AG09309 (cell line): ENCODE measurements around the gene RXRG.

Experiments
- DNase-seq: peaks from one replicate; pipeline ENCODE4 v3.0.0-alpha.2; 2010; ENCODE audit warnings: low read depth
- H3K4me3 ChIP-seq: 2 replicates; pipeline ENCODE4 v1.5.1; 2011; ENCODE audit warnings: mild to moderate bottlenecking, low read depth, low read length, moderate library complexity; ENCODE audit not compliant: control insufficient read depth
- TF ChIP-seq, protein P1 (sequence below): IDR thresholded peaks from 2 replicates; pipeline ENCODE4 v1.5.1; 2011; ENCODE audit warnings: mild to moderate bottlenecking, low read depth, low read length, inconsistent platforms; ENCODE audit not compliant: insufficient read depth, control insufficient read depth; ENCODE audit errors: missing control alignments

Gene RXRG

DNA sequence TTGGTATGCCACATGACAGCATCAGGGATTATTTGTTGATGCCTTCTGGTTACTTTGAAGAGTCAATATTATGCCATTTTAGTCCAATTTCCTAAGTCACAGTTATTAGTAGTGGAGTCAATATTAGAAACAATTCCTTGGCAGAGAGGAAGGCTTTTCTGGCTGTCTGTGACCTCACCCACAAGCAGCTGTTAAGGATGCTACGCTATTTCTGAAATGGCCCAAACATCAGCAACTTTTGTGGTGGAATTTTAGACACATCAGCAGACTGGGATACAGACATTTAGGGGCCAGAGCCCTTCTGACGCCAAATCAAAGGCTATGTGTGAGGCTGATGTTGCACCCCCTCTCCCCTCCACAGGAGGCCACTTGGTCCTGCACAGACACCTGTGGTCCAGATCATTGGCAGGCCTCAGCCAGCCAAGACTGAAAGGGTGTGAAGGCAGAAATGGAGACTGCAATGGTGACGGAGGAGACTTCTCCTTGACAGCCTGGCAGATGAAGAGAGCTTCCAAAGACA is 9.2 kb upstream of the RXRG start:
- TF ChIP-seq, protein P1, sequence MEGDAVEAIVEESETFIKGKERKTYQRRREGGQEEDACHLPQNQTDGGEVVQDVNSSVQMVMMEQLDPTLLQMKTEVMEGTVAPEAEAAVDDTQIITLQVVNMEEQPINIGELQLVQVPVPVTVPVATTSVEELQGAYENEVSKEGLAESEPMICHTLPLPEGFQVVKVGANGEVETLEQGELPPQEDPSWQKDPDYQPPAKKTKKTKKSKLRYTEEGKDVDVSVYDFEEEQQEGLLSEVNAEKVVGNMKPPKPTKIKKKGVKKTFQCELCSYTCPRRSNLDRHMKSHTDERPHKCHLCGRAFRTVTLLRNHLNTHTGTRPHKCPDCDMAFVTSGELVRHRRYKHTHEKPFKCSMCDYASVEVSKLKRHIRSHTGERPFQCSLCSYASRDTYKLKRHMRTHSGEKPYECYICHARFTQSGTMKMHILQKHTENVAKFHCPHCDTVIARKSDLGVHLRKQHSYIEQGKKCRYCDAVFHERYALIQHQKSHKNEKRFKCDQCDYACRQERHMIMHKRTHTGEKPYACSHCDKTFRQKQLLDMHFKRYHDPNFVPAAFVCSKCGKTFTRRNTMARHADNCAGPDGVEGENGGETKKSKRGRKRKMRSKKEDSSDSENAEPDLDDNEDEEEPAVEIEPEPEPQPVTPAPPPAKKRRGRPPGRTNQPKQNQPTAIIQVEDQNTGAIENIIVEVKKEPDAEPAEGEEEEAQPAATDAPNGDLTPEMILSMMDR = no peak

DNA sequence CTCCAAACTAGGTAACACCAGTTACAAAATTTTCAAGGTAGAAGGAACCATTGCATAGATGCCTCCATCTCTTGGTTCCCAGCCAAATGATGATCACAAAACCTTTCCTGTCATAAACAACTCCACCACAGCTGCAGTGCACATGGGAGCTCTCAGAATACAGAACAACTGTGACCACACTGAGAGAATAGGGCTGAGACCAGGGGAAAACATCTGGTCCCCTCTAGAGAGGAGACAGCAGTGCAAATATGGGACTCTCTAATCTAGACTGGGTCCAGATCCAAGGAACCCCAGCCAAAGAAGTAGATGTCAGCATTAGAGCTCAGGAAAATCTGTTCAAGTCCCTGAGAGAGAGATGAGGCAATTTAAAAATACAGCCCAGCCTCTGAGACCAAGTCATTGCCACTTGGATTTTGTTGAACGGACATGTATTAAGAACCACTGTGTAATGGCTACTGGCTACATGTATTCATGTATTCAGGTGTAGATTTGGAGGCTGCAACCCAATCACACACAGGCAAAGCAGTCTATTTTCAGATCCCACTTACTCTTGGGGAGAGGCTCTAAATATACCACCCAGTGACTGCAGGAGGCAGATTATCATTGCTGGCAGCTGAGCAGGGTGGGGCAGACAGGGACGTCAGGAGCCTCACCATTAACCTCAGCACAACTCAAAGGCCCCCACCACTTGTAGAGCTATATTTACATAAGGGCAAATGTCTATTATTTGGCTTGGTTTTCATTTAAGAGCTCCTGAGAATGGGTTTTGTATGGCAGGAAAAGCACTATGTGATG is 7.6 kb upstream of the RXRG start:
- no peak for DNase-seq
- H3K4me3 ChIP-seq = no peak overlapping the region
- TF ChIP-seq, protein P1 = no peak

More for the DNA sequence above, 9.2 kb upstream of the RXRG start:
- no peak overlapping the region for H3K4me3 ChIP-seq
- DNase-seq = no peak

DNA sequence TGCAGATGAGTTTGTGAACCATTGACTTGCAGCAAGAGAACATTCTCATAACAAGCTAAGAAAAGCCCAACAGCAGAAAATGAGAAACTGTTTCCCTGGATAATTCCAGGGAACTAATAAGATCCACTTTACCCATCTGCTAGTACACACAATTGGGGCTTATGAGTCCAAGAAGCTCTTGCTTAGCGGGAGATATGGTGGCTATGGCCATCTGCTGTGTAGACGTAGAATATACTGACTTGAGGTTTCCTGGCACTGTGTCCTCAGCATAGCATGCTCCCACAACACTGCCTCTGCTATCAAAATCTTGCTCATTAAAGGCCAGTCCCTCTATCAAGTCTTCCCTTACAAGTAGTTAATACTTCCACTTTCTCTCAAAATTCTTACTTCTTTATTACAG is 6.8 kb upstream of the RXRG start:
- no peak overlapping the region for H3K4me3 ChIP-seq
- TF ChIP-seq, protein P1 = no peak
- DNase-seq = no peak

DNA sequence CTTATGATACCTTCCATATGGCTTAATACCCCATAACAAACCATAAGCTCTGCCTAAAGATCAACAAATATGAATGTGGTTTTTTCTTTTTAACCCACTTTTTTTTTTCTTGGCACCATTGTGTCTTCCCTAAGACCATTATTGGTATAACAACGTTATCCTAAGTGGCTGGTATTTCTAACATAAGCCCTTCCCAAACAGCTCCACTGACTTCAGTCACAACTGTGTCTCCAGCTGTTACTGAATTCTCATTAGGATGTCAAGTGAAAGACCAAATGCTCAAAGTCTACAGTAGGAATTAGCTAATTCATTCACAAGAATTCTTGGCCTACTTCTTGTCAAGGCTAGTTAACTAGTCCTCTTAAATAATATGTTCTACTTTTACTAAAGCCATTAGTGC is 4.2 kb upstream of the RXRG start:
- H3K4me3 ChIP-seq = no peak overlapping the region
- TF ChIP-seq, protein P1 = no peak
- DNase-seq = no peak

DNA sequence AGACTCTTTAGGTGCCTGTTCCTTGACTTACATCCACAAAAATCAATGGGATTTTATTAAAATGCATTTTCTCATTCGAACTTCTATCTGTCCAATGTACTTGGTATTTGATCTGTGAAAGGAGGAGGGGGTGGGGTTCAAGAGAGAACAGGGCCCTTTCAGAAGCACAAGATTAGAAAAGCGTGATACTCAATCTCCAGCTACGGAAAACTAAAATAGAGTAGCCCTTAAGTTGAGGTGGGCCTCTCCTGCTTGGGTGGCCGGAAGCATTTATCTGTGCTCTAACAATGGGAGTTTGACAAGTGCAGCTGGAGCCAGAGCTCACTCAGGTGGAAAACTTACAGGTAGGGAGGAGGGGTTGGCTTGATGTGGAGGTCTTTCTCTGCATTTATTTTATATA is 462 bp upstream of the RXRG start:
- no peak overlapping the region for H3K4me3 ChIP-seq
- TF ChIP-seq, protein P1 = no peak
- DNase-seq = no peak

DNA sequence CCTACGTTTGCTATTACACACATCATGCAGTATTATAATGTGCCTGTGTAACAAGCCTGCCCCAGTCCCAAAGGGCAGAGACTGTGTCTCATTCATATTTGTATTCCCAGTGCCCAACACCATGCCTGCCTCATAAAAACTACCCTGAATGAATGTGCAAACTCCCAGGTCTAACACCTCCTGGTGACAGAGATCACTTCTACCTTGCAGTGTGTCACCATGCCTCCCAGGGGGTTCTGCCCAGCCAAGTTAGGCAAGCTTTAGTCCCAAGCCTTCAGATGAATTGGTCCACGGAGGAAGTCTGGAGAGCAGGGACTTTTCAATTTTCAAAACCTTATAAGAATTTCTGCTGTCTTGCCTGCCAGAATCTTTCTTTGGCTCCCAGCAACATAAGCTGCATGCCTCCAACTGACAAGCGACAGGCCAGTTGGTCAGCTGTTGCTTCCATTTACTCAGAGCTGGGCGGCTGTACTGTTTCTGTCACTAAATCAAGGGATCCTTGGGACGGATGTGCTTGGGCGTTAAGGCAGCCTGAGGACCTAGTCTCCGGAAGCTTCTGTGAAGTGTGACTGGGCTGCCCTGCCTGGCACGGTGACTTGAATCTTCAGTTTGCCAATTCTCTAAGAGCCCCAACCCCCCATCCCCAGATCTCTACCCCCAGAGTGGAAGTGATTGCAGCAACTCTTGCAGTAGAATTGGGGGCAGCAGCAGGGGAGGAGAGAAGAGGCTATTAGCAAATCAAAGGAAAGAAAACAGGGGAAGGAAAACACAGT is 1.2 kb downstream of the RXRG start:
- no peak for DNase-seq
- H3K4me3 ChIP-seq = no peak overlapping the region
- TF ChIP-seq, protein P1 = no peak
